GM19239 (cell line): ENCODE measurements around the gene PLCL1.

ENCODE experiments used
- DNase-seq: peaks from one replicate; pipeline ENCODE4 v3.0.0; 2011; ENCODE audit warnings: low spot score; ENCODE audit not compliant: insufficient read length
- FAIRE-seq: peaks from 2 replicates; lab custom pipeline; 2011; peaks lifted over from hg19 to GRCh38; lab: Jason Lieb, UNC

The PLCL1 gene

DNA sequence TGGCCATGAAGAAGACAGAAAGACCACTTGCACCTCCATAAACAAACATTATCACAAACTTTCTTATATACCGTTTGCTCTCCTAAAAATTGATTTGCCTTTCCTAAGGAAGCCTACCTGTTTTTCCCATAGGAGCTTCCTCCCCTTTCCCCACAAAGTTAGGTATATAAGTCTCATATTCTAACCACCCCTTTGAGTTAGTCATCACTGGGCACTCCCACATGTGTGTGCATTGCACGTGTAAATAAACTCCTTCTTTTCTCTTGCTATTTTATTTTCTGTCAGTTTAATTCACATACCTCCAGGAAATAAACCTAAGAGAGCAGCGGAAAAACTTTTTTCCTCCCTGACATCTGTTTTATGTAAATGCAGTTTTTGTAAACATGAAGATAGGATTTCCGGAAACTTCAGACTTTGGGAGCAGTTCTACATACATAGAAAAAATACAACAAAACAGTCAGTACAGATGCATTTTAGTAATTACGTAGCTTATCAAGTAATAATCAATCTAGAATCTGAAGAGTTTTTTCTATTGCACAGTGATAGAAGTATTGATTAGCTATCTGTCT is 46.6 kb downstream of the PLCL1 start:
- no peak for FAIRE-seq
- no peak for DNase-seq

DNA sequence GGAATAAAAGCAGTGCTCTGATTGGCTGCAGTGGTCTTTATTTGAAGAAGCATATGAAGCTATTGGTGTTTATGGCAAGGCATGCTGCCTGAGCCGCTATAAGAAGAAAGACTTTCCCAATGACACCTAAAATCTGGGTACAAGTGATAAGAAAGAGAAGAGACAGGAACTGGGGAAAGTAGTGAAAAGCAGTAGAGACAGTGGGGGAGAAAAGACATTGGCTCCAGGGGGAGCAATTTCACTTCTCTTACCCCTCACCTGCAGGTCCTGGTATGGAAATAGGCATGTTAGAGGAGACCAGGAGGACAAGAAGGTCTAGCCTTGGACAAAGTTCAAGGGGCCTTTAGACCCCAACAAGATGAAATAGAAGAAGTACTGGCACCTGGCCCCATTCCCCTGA is 47.1 kb downstream of the PLCL1 start:
- FAIRE-seq (no peak), DNase-seq (no peak)

DNA sequence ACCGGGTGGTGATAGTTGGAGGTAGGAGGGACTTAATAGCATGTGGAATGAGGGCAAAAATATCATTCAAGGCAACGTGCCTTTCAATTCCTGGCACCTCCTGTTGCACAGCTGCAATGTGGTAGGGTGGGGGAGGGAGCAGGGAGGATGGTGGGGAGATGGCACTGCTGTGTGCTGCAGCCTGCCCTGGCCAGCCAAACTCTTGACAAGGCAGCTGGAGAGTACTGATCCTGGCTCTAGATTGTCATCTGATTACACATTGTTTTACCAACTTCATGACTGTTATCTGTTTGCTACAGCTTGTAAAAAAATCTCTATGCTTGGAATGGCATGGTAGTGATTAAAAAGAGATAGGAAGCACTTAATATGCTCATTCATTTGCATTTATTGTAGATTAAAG is 47.7 kb downstream of the PLCL1 start:
- DNase-seq (no peak), FAIRE-seq (no peak)

GRCh38 chr2:197853549-197853948 is 49.2 kb downstream of the PLCL1 start:
- DNase-seq = no peak
- no peak for FAIRE-seq

GRCh38 chr2:197857476-197858107 is 53.2 kb downstream of the PLCL1 start:
- DNase-seq (no peak), FAIRE-seq (no peak)

- FAIRE-seq (no peak), DNase-seq (no peak)
Measured at GRCh38 chr2:197858607-197859140, 54.3 kb downstream of the PLCL1 start.

- no peak for FAIRE-seq
- DNase-seq = no peak
Measured at GRCh38 chr2:197862246-197862955, 58.0 kb downstream of the PLCL1 start.

DNA sequence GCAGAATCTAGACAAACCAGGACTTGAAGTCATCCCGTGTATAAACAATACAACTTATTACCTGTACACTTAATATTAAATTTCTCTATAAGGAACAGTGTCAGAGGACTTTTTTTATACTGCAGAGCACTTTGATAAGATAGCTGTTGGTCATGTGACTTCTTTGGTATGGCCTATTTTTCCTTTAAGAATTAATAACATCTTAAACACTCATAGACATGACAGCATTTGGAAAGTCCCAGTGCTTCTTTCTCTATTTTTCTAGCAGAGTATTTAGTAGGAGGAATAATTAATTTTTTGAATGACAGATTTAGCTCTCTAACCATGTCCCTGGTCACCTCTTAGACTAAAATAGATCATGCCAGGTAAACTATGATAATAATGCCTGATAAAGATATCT is 59.4 kb downstream of the PLCL1 start:
- FAIRE-seq (no peak), DNase-seq (no peak)

DNA sequence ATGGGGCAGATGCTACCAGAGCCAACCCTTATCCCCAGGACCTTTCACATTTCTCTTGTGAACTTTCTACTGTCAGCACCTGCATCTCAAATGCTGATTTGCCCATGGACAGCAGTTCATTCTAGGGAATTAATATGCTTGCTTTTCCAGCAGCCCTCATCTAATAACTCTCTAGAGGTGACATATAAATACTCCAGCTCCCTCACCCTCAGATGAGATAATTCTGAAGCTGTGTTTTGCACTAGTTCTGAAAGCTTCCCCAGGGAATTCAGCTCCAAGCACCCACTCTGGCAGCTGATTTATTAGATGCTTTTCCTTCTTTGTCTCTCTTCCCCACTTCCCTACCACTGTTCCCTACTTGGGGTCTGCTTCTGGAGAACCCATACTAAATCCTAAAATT is 62.1 kb downstream of the PLCL1 start:
- FAIRE-seq = no peak
- no peak for DNase-seq

DNA sequence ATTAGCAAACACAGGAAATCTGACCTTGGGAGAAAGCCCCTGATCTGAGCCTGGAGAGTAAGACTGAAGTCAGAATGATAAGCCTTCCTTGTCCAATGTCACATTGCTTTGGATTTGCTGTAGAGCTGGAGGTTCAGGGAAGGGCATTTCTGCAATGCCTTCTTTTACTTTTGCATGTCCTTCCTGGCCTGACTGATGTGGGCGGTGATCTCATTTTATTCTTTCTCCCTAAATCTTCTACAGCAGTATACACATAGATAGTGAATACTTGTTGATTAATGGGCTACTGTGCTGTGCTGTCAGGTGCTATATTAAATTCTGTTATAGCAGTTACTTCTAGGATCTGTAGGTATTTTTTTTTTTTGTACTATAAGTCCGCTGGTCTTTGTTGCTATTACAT is 62.6 kb downstream of the PLCL1 start:
- FAIRE-seq (no peak), DNase-seq (no peak)

- FAIRE-seq = no peak
- no peak for DNase-seq
Measured at GRCh38 chr2:197867624-197868023, 63.2 kb downstream of the PLCL1 start.

DNA sequence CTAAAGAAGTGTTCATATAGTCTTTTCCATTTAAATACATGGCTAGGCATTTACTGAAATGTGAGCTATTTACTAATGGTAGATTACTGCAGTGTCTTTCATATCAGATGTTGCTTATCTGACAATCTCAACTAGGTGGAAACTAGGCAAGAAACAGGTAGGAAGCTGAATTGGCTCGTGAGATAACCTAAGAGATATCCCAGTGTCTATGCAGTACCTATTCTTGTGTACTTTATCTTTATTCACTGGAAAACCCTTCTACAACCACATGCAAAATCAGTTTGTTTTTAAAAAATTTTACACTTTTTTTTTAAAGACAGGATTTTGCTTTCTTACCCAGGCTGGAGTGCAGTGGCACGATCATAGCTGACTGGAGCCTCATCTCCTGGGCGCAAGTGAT is 63.8 kb downstream of the PLCL1 start:
- FAIRE-seq = no peak
- DNase-seq = no peak

GRCh38 chr2:197869041-197869440 is 64.6 kb downstream of the PLCL1 start:
- FAIRE-seq = no peak
- DNase-seq = no peak

DNA sequence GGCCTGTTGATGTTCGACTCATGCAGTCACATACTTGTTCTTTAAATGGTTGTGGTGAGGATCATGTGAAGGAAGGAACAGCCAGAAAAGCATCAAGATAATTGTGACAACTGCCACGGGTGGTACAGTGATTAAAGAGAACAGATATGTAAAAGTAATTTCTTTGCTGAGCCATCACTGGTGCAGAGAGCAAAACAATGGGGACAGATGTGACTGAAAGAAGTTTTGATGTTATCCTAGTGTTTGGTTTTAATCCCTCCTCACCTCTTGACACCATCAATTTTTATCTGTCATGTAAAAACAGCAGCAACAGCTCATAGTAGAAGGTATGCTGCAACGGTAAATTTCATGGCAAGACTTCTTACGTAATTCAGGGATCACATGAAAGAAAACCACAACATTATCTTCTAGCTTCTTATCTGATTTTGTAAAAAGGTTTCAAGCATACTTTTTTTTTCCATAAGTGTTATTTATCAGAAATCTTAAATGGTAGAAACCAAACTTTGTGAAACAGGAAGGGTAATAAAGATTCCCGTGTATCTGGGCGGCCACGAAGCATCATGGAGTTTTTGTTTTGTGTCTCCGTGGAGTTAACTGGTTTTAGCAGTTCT is 65.2 kb downstream of the PLCL1 start:
- no peak for DNase-seq
- no peak for FAIRE-seq

GRCh38 chr2:197870137-197870536 is 65.7 kb downstream of the PLCL1 start:
- DNase-seq = no peak
- FAIRE-seq = no peak

GRCh38 chr2:197871780-197872456 is 67.5 kb downstream of the PLCL1 start:
- DNase-seq = no peak
- FAIRE-seq = no peak

DNA sequence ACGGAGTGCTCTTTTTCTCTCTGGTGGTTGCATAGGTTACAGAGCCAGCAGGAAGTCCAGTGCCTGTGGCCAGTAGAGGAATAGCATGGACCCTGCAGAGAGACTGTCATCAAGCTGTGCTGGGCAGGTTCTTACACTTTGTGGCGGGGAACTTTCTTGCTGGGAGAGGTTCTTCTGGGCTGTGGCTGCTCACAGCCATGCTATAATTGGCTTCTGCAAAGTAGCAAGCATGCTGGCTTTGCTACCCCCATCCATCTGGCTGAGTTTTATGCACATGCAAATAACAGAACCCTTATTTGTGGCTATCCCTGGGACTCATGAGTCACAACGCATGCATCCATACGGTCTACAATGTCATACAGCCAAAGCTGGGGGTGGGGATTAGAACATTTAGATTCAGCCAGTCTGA is 68.9 kb downstream of the PLCL1 start:
- FAIRE-seq = no peak

GRCh38 chr2:197875763-197876162 is 71.4 kb downstream of the PLCL1 start:
- FAIRE-seq (no peak), DNase-seq (no peak)

More for the DNA sequence above, 68.9 kb downstream of the PLCL1 start:
- DNase-seq = no peak

DNA sequence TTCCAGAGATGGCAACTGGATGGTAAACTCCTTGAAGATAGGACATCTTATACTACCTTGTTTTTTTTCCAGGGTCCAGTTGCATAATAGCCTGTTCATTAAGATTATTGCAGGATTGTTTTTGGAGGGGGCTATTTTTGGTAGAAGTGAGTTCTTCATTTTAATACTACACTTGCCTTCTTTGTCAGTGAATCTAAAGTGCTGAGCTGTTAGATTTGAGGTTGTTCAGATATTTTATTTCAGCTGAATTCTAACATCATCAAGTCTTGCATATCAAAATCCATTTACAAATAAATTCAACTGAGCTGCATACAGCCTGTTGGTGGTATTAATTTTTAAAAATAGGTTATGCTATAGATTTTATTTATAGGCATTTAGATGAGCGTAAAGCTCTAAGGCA is 72.1 kb downstream of the PLCL1 start:
- FAIRE-seq = no peak

GRCh38 chr2:197877038-197877437 is 72.6 kb downstream of the PLCL1 start:
- DNase-seq = no peak
- FAIRE-seq = no peak

More for the DNA sequence above, 72.1 kb downstream of the PLCL1 start:
- no peak for DNase-seq
